Stimulated activated CD8-positive, alpha-beta memory T cell treated with anti-CD3 and anti-CD28 coated beads, Interleukin-7, amount 100 ng/mL, for 4 hours (primary cell): ENCODE data around the gene ANKRD36C.
"Not testable (repeated sequence)": the region's sequence is repeated elsewhere in the genome, so short reads cannot be mapped to it uniquely, and the experiment has no call there.

ENCODE experiments used
- DNase-seq, 2 donors: peaks; one replicate each; pipeline ENCODE4 v3.0.0-alpha.2; 2020; ENCODE audit warnings: low read depth in 2 of 2

Gene ANKRD36C

DNA sequence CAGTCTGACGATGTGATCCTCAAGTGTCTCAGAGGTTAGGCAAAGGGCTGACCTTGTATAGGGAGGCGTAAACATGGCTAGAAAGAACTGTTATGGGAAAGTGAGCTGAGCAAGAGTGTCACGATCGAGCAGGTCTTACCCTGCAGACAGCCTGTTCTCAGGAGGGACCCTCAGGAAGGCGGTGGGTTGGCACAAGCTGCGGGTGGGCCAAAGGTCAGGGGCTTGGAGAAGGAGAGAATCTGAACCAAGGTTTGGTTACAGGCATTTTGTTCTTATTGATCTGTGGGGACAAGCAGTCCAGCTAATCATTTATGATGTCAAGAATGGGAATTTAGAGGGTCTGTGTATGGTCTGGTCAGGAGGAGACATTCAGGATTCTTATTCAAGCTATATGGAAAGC, 16.4 kb upstream of the ANKRD36C start:
- not testable (repeated sequence) for DNase-seq

DNA sequence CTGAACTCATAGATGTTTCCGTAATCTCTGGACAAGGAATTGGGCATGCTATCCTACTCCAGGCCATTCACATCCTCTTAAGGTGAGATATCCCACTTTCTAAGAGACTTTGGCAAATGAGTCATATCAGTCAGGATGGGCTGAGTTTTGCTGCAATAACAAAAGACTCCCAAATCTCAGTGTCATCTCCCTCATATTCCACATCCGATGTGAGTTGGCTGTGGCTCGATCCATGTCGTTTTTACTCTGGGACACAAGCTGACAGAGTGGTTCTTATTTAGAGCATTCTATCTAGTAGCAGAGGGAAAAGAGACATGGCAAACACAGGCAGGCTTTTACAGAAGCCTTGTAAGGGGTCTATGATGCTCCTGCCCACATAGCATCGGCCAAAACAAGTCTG, 14.6 kb upstream of the ANKRD36C start:
- not testable (repeated sequence) for DNase-seq

DNA sequence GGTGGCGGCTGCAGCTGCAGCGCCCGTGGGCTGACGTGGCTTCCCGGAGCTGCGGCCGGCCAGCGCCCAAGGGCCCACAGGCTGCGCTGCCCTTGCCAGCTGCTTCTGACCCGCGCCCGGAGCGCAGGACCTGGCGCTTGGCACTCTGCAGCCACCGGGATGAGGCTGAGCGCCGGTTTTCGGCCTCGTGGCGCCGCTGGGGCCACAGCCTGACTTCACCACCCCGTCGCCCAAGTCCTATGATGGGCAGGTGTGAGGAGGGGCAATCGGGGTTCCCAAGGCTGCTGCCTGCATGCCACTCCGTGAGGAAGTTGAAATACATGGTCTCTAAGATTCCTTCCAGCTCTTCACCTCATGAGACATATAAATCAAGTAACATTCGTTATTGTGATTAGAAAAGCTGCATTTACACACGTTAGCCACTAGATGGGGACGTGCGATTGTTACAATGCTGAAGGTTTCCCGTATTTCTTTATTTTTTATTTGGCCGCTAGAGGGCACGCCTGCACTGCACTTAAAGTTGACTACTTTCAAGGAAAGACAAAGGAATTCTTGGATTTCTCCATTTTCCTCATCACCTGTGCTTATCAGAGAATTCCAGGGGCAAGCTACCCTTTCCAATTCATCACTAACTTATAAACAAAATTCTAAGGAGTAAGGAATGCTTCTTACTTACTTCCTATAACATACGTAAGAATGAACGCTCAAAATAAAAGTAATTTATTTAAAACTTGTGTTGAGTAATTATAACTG, 1.1 kb upstream of the ANKRD36C start:
- DNase-seq = peak in 1 of 2 donors; percentile 34

DNA sequence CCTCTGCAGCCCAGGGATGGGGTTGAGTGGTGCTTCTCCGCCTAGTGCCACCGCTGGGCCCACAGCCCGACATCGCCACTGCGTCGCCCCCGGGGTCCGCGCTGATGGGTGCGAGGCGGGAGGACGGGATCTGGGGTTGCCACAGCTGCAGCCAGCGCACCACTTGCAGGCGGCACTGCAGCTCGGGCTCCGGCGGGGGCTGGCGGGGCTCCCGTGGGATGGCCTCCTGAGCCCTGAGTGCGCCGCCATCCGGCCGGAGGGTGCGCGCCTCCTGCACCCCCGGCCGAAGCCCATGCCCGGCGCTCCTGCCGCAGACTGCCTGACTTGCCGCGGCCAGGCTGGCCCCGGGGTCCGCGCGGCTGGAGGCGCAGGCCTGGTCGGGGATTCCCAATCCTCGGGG, 478 bp upstream of the ANKRD36C start:
- not testable (repeated sequence) for DNase-seq

DNA sequence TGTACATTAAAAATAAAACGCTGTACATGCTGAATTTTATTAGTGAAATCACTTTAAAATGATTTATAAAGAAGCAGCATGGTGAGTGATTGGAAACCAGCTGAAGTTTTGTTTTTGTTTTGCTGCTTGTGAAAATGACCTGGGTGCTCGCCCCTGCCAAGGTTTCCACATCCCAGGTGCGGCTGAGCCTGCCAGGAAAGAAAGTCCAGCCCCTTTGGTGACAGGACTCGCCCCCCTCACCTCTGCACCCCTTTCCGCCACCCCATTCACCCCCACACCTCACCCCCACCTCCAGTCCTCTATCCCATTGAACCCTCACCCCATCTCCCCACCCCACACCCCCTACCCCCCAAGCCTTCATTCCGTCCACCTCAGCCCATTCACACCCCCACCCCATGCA, 740 bp downstream of the ANKRD36C start:
- not testable (repeated sequence) for DNase-seq

DNA sequence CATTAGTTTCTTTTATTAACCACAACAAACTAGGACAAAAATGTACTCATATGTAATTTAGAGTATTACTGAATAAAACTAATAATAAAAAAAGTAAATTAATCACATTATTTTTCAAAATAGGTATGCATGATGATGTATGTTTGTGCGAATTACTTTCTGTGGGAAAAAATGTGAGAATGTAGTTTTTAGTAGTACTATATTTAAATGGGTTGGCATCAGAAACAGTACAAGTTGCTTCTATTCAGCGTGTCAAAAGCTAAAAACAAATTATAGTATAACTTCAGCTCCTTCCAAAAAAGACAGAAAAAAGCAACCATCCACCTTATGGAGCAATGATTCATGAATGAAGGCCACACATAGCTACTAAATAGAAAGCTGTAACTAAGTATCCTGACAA, 40.0 kb downstream of the ANKRD36C start:
- DNase-seq = not testable (repeated sequence)

DNA sequence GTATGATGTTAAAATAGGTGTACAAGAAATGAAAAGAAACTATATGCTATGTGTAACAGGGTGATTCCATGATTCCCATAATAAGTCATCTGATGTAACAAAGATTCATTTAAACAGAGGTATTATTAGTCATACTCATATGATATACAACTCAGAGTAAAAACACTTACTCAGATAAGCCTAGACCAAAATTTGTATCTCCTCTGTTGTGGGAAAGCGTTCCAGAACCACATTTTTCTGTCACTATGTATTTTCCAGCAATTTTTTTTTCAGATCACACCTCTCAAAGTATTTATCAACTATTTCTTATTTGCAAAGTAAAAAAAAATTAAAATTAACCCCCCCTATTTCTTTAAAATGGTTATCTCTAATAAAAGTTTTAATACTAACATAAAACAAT, 43.6 kb downstream of the ANKRD36C start:
- DNase-seq = not testable (repeated sequence)

DNA sequence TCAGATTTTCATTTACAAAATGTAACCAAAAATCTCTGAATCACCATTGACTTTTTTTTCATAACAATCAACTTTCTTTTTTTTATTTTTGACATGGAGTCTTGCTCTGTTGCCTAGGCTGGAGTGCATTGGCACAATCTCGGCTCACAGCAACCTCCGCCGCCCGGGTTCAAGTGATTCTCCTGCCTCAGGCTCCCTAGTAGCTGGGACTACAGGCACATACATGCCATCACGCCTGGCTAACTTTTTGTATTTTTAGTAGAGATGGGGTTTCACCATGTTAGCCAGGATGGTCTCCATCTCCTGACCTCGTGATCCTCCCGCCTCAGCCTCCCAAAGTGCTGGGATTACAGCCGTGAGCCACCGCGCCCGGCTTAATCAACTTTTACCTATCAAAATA, 51.7 kb downstream of the ANKRD36C start:
- not testable (repeated sequence) for DNase-seq

DNA sequence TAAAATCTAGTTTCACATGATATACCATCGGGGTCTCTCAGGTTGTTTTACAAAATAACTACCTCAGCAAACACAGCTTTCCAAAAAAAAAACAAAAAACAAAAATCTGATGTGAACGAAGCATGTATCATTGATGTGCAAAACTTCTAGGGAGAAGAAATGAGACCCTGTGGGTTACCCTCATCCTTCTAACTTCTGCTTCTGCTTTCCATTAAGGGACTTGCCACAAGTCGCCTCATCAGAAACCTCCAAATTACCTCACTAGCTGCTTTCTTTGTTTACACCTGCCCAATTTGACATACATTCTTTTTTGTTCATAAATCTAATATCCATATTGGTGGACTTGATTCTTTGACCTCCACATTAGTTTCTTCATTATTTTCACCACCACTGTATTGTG, 60.9 kb downstream of the ANKRD36C start:
- not testable (repeated sequence) for DNase-seq

DNA sequence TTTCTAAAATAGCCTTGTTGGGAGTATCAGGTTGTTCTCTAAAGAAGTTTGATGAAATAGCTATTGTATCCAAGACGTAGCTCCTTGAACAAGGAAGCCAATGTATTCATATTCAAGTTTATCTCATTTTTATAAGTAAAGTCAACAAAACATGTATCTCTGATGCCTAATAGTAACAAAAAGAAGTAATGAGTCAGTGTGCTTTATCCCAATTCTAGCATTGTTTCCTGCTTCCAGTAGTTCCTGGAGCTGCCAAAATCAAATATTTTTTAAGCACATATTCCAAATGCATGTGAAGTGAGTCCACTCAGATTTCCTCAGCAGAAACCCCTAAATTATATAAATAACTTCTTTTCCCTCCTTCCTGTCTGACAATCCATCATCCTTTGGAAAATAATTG, 74.6 kb downstream of the ANKRD36C start:
- DNase-seq = not testable (repeated sequence)

DNA sequence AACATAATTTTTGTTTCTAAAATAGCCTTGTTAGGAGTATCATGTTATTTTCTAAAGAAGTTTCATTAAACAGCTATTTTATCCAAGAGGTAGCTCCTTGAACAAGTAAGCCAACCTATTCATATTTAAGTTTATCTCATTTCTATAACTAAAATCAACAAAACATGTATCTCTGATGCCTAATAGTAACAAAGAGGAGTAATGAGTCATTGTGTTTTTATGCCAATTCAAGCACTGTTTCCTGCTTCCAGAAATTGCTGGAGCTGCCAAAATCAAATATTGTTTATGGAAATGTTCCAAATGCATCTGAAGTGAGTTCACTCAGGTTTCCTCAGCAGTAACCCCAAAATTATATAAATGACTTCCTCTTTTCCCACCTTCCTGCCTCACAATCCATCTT, 76.5 kb downstream of the ANKRD36C start:
- DNase-seq = not testable (repeated sequence)

DNA sequence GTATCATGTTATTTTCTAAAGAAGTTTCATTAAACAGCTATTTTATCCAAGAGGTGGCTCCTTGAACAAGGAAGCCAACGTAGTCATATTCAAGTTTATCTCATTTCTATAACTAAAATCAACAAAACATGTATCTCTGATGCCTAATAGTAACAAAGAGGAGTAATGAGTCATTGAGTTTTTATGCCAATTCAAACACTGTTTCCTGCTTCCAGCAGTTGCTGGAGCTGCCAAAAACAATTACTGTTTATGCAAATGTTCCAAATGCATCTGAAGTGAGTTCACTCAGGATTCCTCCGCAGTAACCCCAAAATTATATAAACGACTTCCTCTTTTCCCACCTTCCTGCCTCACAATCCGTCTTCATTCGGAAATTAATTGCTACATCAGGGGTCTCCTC, 80.2 kb downstream of the ANKRD36C start:
- DNase-seq = not testable (repeated sequence)

DNA sequence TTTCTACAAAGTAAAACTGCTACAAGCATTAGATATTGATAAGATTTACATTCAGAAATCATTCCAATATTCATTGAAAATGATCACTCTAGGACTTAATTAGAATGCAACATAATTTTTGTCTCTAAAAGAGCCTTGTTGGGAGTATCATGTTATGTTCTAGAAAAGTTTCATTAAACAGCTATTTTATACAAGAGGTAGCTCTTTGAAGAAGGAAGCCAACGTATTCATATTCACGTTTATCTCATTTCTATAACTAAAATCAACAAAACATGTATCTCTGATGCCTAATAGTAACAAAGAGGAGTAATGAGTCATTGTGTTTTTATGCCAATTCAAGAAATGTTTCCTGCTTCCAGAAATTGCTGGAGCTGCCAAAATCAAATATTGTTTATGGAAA, 97.2 kb downstream of the ANKRD36C start:
- not testable (repeated sequence) for DNase-seq

DNA sequence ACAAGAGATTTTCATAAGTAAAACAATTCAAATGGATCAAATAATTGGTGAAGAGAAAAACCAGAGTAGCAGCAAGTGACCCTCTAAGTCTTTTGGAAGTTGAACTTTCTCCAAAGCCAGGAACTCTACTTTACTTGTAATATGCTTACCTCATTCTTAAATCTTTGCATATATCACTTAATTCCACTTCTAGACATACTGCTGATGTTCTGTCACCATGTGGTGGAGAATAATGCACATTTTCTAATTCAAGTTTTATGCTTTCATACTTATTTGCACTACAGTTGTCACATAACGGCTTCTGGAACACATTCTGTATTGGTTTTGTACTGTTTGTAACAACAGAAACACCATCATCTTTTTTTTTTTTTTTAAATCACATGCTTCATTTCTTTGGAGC, 123.7 kb downstream of the ANKRD36C start:
- DNase-seq = not testable (repeated sequence)

DNA sequence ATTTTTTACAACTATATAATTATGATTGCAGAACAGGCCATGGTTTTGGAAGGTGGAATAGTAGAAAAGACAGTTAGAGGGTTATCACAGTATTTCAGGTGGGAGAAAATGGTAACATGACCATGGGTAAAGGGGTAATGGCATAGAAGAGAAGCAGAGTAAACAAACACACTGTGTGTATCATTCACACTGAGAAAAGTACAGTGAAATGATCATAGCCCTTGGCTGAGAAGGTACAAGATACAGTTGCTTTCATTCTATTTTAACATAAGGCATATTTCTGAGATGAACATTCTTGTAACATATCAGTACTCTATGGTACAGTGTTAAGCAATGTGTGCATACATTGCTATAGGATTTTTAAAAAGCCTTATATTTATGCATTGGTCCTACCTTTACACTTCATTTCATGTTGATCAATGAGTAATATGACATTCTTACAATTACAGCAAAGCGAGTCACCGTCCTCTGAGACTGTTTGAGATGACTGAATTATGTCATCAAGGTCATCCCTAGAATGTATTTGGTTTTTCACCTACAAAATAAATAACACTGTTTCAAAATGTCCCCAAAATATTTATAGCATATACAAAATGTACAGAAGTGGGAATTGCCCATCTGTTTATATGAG, 124.5 kb downstream of the ANKRD36C start:
- DNase-seq = not testable (repeated sequence)

DNA sequence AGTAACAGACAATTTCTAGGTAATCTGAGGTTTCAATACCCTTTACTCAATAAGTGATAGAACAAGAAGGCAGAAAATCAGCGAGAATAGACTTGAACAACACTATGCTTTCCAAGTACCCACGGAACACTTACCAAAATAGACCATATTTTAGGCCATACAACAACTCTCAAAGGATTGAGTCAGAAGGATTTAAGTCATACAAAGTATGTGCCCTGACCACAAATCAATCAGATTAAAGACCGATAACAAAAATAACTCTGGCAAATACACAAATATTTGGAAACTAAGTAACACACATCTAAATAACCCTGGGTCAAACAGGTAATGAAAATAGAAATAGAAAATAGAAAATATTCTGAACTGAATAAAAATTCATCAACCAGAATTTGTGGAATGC, 129.5 kb downstream of the ANKRD36C start:
- not testable (repeated sequence) for DNase-seq

DNA sequence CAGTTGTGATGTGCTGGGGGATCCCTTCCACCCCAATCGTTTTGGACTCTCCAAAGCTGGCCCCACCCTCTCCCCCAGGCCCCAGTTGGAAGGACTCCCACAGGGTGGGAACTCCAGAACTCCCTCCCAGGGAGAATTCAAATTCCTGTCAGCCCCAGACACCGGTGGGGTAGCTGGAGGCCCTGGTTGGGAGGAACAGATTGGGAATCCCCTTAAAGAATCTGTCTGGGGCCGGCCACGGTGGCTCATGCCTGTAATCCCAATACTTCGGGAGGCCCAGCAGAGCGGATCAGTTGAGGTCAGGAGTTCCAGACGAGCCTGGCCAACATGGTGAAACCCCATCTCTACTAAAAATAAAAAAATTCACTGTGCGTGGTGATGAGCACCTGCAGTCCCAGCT, 155.5 kb downstream of the ANKRD36C start:
- DNase-seq = no peak

DNA sequence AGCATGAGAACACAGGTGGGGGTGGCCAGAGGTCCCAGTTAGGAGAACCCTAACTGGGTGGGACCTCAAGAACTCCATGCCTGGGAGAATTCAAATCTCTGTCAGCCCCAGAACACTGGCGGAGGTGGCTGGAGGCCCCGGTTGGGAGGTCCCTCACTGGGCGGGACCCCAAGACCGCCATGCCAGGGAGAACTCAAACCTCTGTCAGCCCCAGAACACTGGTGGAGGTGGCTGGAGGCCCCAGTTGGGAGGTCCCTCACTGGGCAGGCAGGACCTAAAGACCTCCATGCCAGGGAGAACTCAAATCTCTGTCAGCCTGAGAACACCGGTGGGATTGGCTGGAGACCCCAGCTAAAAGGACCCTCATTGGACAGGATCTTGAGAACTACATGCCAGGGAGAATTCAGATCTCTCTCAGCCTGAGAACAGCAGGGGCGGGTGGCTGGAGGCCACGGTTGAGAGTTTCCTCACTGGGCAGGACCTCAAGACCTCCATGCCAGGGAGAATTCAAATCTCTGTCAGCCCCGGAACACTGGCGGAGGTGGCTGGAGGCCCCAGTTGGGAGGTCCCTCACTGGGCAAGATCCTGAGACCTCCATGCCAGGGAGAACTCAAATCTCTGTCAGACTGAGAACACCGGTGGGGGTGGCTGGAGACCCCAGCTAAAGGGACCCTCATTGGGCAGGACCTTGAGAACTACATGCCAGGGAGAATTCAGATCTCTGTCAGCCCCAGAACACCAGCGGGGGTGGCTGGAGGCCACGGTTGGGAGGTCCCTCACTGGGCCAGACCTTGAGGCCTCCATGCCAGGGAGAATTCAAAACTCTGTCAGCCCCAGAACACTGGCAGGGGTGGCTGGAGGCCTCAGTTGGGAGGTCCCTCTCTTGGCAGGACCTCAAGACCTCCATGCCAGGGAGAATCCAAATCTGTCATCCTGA, 157.3 kb downstream of the ANKRD36C start:
- DNase-seq = not testable (repeated sequence)

DNA sequence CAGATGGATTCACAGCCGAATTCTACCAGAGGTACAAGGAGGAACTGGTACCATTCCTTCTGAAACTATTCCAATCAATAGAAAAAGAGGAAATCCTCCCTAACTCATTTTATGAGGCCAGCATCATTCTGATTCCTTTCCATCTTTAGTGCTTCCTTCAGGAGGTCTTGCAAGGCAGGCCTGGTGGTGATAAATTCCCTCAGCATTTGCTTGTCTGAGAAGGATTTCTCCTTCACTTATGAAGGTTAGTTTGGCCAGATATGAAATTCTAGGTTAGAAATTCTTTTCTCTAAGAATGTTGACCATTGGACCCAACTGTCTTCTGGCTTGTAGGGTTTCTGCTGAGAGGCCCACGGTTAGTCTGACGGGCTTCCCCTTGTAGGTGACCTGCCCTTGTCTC, 167.4 kb downstream of the ANKRD36C start:
- DNase-seq = not testable (repeated sequence)

DNA sequence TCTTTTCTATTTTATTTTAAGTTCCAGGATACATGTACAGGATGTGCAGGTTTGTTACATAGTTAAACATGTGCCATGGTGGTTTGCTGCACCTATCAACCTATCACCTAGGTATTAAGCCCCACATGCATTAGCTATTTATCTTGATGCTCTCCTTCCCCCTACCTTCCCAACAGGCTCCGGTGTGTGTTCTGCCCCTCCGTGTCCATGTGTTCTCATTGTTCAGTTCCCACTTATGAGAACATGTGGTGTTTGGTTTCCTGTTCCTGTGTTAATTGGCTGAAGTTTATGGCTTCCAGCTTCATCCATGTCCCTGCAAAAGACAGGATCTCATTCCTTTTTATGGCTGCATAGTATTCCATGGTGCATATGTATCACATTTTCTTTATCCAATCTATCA, 174.1 kb downstream of the ANKRD36C start:
- not testable (repeated sequence) for DNase-seq

DNA sequence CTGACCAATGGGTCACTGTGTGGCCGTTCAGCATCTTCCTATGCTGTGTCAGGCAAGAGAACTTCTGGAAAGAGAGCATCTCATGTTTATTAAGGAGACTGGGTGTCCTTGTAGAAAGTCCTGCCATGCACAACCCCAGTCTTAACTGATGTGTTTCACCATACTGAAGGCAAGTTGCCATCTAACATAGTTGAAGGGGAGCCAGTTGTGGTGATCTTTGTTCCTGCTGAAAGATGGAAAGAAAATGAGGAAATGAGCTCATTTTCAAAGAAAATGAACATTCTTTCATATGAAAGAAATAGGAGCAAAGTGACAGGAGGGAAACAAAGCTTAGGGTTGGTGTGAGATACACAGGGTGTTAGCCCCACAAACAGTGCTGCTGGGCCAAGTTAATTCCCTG, 178.3 kb downstream of the ANKRD36C start:
- DNase-seq = not testable (repeated sequence)

DNA sequence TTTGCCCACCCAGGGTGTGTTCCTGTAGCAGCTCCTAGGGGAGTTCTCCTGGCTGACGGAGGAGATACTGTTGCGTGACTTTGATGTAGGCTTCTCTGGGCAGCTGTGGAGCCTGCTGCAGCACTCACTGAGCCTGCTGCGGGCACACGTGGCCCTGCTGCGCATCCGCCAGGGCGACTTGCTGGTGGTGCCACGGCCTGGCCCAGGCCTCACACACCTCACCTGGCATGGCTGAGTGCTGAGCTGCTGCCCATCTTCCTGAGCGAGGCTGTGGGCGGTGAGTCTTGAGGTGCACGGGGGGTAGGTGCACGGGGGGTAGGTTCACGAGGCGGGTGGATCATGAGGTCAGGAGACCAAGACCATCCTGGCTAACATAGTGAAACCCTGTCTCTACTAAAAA, 191.7 kb downstream of the ANKRD36C start:
- DNase-seq = no peak
